ENCODE measurements around the gene LRRC17.
"Not testable (repeated sequence)": the region's sequence is repeated elsewhere in the genome, so short reads cannot be mapped to it uniquely, and the experiment has no call there.

Gene LRRC17

DNA sequence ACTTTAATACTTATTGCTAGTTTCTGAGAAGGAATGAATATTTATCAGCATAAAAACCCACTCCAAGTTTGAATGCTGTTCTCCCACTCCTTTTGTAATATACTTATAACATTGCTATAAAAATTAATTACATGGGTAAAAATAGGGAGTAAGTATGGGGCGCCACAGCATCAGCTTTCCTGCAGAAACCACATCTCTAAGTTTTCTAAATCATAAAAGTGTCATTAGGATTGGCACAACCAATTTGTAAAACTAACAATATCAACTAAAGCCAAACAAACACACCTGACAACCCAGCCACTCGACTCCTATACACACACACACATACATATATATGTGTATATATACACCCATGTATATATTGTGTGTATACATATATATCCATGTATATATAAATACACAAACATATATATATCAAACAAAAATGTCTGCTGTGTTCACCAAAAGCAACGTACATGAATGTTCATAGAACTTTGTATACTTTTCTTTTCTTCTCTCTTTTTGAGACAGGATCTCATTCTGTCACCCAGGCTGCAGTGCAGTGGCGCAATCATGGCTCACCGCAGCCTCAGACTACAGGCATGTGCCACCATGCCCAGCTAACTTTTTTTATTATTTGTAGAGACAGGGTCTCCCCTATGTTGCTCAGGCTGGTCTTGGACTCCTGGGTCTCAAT is 14.8 kb upstream of the LRRC17 start:
- DNase-seq, result peak; percentile 47 to 60 (median 58)

DNA sequence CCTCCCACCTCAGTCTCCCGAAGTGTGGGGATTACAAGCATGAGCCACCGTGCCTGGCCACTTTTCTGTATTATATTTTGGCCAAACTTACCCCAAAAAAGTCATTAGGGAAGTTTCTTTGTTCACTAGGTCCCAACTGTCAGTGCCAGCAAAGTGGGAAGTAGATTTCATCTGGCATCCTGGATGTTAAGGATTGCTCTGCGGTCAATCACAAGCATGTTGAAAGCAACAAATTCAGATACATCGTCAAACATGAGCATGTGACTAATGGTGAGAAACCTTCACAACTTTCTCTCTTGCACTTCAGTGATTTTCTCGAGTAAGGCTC is 14.3 kb upstream of the LRRC17 start:
- DNase-seq, result peak; percentile 56 to 83 (median 72)

DNA sequence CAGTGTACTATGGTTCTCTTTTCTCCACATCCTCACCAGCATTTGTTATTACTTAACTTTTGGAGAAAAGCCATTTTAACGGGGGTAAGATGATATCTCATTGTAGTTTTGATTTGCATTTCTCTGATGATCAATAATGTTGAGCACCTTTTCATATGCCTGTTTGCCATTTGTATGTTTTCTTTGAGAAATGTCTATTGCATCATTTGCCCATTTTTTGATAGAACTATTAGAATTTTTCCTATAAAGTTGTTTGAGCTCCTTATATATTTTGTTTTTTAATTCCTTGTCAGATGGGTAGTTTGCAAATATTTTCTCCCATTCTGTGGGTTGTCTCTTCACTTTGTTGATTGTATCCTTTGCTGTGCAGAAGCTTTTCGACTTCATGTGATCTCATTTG is 10.7 kb upstream of the LRRC17 start:
- peak in 1 of 4 experiments; percentile 44 for DNase-seq

DNA sequence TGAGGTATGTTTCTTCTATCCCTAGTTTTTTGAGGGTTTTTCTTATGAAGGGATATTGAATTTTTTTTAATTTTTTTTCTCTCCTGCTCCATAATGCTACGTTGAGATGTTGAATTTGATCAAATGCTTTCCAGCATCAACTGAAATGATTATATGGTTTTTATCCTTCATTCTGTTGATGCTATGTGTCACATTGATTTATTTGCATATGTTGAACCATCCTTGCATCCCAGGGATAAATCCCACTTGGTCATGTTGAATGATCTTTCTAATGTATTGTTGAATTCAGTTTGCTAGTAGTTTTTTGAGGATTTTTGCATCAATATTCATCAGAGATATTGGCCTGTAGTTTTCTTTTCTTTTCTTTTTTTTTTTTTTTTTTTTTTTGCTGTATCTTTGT is 9.2 kb upstream of the LRRC17 start:
- not testable (repeated sequence) for DNase-seq

DNA sequence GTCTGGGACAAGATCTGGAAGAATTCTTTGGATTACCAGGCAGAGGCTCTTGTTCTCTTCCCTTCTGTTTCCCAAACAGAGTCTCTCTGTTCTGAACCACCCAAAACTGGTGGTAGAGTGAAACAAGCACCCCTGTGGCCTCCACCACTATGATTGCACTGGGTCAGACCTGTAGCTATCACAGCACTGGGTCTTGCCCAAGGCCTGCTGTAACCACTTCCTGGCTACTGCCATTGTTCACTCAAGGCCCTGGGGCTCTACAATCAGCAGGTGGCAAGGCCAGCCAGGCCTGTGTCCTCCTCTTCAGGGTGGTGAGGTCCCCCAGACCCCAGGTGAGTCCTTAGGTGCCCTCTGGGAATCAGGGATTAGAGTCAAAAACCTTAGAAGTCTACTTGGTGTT is 4.1 kb upstream of the LRRC17 start:
- DNase-seq, result no peak

DNA sequence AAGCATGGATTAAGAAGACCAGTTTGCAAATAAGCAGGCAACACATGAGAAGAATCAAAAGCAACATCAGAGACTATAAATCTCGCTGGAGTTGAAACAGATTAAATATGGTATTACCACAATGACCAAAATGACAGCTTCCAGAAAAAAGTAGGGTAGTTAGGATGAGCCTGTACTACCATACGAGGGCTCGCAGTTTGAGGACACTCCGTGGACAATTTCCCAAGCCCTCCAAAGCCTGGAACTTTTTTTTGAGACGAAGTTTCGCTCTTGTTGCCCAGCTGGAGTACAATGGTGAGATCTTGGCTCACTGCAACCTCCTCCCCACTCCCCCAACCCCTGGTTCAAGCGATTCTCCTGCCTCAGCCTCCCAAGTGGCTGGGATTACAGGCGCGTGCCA is 1.0 kb downstream of the LRRC17 start:
- no peak for DNase-seq

DNA sequence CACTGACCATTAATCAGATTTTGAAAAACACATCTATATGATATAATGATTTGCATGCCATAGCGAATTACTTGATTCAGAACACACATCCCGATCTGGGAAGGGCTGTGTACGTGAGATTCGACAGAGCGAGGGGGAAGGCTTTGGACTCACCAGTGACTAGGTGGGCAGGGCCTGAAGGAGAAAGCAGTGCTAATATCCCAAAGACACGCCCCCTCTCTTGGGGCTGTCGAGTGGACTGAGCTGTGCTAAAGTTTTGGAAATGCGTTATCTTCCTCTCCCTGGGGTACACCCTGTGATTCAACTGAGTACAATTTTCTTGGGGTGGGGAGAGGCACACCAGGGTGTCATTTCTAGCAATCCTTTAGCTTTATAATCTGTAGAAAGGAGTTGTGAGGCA is 1.8 kb downstream of the LRRC17 start:
- DNase-seq, result no peak

DNA sequence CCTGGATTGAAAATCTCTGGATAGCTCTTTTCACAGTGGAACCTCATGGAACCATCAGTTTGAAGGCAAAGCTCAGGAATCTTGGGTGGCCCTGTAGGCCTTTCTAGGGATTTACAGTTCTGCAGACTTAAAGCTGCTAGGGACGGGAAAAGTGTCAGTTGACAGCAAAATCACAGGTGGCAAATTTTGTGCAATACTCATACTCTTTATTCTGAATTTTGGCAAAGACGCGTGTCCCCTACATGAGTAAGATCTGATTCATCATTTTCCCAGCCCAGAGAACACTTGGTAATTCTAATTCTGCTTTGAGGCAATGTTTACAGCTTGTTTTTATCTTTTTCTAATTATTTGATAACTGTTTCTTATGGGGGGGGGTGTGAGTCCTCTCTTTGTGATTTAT is 3.6 kb downstream of the LRRC17 start:
- no peak for DNase-seq

DNA sequence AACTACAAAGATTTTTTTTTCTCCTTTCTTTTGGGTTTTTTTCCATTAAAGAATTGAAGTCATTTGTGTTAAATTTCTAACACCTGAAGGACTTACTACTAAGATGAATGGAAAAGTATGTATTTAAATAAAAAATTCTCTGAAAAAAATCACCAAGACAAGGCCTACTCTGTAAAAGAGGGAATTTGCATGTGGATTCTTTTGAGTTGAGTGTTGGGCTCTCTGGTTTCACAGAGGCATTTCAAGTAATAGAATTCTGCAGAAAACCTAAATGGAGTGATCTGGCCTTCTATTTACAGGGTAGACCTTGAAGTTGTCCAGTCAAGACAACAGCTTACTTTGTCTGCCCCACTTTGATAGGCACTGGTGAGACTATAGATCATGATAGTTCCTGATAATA is 4.1 kb downstream of the LRRC17 start:
- no peak for DNase-seq

DNA sequence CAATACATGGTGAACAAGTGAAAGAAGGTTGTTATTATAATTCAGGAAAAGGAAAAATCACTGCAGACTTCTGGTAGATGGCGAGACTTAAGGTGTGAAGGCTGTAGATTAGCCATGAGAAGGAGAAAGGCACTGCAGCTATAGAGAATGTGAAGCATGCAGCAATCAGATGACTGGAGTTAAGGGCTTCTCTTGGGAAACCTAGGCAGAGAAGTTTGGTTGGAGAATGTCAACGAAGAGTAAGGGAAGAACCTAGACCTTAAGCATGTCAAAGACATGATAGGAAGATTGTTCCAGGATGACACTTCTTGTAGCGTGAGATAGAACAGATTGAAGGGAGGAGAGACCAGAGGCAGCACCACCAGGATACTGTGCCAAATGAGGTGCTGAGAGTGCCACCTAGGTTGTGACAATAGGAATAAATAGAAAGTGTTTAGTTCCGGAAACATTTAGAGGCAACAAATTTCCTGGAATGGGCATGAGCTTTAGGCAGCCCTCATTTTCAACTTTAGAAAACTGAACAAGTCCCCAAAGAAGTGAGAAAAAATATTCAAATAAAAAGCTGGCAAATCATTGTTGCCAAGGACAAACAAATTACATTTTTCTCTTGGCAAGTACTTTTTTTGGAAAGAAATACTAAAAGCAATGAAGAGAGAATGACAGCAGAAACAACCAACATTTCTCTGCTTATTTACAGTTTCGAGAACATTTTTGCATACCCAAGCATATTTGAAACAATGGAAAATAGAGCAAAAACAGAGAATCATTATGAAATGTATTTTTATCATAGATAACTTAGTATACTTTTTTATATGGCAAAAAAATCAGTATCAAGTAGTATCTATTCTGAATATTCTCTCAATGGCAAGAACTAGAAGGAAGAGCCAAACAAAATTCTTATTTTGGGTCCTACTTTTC is 4.9 kb downstream of the LRRC17 start:
- peak in 1 of 4 experiments; percentile 10 for DNase-seq

DNA sequence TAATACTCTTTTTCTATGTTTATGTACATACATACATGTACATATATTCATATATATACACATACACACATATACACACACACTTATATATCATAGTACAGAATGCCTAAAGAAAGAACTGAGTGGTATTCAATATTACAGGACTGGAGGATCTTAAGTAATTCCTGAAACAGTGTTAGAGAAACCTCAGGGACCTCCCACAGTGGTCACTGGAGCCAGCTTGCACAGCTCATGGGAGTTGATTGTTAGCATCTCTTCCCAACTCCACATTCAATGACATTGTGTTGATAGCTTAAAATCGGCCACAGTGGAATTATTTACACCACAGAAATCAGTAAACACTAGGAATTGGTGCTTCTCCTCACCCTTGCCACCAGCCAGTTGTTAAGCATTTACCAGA is 6.0 kb downstream of the LRRC17 start:
- DNase-seq, result no peak

DNA sequence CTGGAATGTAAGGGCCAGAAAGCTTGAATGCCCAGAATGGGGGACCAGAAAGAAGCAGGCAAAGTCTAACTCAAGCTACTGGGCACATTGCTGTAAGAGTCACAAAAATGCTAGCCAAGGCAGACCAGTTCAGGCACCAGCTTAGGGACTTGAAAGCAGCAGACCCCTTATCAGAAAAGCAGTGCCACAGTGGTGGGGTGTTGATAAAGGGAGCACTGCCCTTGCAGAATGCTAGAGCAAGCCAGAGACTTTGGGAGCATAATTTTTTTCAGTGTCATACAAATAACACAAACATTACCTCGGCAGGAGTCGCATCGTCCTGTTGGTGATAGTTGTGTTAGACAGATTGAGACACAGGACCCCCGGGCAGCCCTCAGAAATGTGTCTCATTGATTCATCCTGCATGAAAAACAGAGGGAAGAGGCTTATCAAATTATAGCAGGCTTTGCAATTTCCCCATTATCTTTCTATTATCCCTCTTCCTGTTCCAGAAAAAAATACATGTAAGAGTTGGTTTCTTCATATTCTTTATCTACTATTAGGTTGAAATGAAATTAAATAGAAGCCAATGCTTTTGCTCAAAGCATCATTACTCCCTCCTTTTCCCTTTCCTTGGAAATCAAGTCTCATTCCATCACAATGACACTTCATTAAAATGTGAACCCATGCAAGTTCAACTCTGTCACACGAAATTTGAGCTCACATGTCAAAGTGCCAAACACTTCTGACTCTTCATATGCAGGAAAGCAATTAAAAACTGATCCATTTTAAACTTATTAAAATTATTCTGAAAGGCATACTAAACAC is 13.4 kb downstream of the LRRC17 start:
- DNase-seq, result no peak

DNA sequence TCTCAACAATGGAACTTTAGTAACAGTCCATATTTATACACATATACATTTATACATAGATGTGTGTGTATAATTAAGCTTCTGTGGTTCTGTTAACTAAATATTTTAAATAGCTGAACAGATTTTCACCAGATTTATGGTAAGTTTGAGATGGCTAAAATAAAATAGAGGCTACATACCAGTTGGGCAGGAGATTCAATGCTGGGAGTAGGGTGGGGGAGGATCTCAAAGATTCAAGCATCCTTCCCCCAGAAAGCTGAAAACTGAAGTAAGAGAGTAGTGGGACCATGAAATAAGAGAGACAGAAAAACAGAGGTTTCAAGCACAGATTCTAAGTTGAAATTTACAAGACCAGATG is 14.0 kb downstream of the LRRC17 start:
- no peak for DNase-seq

DNA sequence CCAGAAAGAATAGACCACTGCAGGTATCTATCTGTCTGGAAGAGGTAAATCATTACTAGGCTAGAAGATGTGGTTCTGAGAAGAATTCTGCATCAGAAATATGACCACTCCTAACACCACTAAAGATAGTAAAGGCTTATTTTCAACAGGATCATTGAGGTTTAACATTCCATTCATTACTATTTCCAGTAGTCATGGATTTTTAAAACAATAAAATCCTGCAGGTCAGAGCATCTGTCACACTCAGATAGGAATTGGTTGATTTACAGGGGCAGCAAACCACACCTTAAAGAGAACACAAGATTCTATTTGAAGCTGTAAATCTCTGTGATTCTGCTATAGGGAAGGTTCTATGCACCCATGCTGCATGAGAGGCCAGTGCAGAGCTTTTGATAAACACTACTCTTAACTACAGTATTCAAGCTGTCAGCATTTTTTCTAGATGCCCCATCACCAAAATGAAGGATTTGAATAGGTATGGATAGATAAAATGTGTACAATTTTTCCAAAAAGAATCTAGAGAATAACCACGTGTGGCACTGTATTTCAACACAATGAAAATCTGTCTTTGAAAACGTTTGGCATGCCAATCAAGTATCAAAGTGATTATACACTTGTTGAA is 14.6 kb downstream of the LRRC17 start:
- no peak for DNase-seq

DNA sequence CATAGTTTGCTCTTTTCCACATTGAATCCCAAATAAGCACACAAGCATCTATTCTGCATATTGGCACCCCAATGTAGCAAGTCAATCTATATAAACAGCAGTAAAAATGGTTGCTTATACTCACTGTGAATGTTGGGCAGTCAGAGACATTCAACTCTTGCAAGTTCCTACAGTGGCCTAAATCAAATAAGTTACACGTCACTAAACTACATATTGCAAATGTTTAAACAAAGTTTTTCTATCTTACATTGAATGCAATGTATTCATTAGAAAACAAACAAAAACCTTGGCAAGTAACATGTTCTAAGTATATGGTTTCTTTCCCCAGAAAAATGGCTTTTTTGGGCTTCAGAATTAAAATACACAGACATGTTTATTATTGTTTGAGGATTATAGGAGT is 19.0 kb downstream of the LRRC17 start:
- no peak for DNase-seq

DNA sequence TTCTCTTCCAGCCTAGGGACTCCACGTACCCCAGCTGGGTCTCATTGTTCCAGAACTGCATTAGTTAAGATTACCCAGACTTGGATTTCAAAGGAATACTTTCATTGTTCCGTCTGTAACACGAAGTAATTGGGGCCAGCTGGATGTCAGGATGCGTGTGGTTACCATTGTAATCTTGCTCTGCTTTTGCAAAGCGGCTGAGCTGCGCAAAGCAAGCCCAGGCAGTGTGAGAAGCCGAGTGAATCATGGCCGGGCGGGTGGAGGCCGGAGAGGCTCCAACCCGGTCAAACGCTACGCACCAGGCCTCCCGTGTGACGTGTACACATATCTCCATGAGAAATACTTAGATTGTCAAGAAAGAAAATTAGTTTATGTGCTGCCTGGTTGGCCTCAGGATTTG is 21.0 kb downstream of the LRRC17 start:
- DNase-seq, result no peak

DNA sequence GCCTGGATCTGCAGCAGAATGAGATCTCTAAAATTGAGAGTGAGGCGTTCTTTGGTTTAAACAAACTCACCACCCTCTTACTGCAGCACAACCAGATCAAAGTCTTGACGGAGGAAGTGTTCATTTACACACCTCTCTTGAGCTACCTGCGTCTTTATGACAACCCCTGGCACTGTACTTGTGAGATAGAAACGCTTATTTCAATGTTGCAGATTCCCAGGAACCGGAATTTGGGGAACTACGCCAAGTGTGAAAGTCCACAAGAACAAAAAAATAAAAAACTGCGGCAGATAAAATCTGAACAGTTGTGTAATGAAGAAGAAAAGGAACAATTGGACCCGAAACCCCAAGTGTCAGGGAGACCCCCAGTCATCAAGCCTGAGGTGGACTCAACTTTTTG is 21.4 kb downstream of the LRRC17 start:
- no peak for DNase-seq

DNA sequence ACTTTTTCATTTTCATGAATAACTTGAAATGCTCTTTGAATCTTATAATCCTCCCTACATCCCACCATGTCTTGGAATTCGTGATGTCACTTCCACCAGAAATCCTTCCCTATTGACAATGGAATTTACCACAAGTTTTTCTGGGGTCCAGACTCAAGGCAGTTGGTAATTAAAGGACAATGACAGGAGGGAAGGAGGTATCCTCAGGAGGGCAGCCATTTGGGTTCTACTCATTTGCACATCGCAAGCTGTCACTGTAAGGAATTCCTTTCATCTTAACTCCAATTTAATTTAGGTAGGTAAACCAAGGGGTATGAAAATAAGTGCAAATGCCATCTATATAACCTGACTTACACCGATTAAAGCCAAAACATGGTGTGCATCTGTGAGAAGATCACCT is 21.9 kb downstream of the LRRC17 start:
- DNase-seq, result no peak

DNA sequence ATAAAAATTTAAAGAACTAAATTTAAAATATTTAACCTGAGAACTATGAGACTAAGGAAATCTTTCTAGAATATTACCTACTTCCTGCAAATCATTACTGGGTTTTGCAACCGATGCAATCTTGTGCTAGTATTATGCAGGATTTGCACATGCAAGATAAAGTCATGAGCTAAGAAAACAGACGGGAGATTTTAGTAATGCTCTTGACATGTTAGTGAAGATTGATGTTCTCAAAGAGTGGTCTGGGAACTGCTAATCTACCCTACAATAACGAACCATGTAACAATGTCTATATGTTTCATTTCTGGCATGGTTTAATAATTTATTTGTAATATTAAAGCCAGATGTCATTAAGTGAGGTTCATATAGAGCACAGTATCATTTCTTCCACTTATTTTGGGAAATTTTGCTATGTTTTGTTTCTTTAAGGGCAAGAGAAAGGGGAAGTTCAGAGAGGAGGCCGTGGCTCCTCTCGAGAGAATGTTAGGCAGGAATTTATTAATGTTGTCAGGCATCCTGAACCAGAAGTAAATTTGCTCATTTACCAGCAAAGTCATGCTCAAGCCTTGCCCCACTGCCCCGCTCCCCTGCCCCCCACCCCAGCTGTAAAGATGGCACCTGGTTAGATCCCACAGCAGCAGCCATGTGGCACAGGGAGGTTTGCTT is 22.8 kb downstream of the LRRC17 start:
- DNase-seq, result peak; percentile 7 to 55 (median 50)

DNA sequence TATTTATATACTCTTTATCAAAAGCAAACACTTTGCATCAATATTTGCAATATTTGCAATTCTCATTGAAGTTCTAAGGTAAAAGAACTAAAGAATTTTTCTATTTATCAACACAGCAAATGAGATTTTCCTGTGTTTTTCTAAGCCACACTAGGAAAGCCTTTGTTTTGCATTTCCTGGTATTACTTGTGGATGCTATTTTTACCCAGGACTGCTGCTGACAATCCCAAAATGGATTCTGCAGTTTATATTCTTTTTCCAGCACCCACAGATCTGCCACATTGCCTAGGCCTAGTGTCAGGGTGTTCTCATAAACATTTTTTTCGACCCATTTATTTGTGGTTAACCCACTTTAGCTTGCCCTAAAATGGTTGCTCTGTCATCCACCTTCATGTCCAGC is 25.9 kb downstream of the LRRC17 start:
- DNase-seq, result no peak

DNA sequence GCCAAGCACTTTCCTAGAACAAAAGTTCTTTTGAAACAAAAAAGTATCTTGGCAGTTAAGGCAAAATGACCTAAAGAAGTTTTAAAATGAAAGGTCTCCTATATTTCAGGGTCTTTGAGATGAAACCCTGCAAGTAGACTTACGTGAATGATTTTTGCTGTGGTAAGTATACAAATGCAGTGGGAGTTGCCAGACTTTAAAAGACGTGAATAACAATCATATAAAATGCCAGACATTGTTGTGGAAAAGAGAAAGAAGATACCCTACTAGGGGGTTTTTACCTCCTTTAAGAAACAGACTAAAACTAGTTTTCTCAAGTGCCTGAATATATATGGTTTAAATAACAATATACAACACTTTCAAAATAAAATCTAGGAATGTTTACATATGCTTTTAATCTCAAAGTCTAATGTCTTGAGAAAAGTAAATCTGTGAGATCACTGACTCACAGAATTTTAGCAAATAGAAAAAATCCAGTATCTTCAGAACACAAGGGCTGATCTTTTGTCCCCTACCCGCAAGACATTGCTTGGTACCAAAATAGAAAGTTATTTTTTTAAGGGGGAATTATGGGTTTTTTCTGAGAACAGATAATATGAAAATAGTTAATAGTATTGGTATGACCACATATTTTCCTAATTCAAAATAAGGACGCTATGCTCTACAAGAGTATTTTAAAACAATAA is 29.5 kb downstream of the LRRC17 start:
- DNase-seq, result no peak

DNA sequence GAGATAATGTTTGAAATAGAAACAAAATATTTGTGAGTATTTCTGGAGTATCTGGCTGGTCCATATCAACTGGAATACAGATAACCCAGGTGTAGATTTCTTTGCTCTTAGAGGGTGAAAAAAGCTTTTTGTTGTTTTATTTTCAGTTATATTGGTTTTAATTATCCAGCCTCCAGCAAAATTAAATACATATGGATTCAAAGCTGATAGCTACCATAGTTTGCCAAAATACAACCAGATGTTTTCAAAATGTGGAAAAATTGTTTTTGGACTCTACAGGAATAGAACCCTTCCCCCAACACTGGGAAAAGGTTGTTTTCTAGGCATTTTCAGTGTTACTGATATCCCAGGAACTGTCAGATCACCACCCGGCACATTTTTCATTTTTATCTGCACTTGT is 30.1 kb downstream of the LRRC17 start:
- no peak for DNase-seq
